Aortic smooth muscle cell (primary cell): ENCODE results near the gene PAX8. TPM values are rescaled to one million over a fixed set of nuclear protein-coding genes. Genes with fewer than 3 reads are reported as not detected.

Experiments
- total RNA-seq: library from RNA; depleted of rRNA; stranded (reverse); fragments of >200 nt; gene quantifications from 2 replicates; pipeline ENCODE4 v1.2.3, GENCODE V29; 2014

Gene PAX8
- 0.13 and 0.19 TPM in 2 replicates for total RNA-seq

GRCh38 chr2:113278742-113279139 lies at the start of gene PAX8:
Gene PAX8 (minus strand): TSS chr2:113278921. CDS start chr2:113278394, 527 bp downstream.

GRCh38 chr2:113173542-113174375 lies 105.0 kb downstream of the PAX8 start, which contains the start of gene PSD4:
Gene PSD4 (plus strand): TSS chr2:113173971. CDS start chr2:113182457, 8,486 bp downstream.

Other genes with a start within 250 kb of the PAX8 start
- gene IL36B, start 226.1 kb downstream of the PAX8 start, total RNA-seq: not detected in 2 replicates
- gene IL36RN, start 219.7 kb downstream of the PAX8 start, total RNA-seq: not detected in 2 replicates
- gene IL1F10, start 211.0 kb downstream of the PAX8 start, total RNA-seq: not detected in 2 replicates
- gene IL1RN, start 151.3 kb downstream of the PAX8 start, total RNA-seq: not detected in 2 replicates
- gene PSD4, start 105.0 kb downstream of the PAX8 start, total RNA-seq: 0.19 and 0.26 TPM in 2 replicates
- gene ZNG1B, start 158.8 kb upstream of the PAX8 start, total RNA-seq: 51.2 and 60.1 TPM in 2 replicates
- gene FOXD4L1, start 219.7 kb upstream of the PAX8 start, total RNA-seq: 0.06 and 0.13 TPM in 2 replicates